ENCODE results near the gene PTPRC.

PTPRC gene

GRCh38 chr1:198711837-198712236, 73.0 kb downstream of the PTPRC start:
- Histone ChIP-seq H3K9me3 (no peaks in the 10 kb centered on the region), H3K4me3 (no peak overlapping the region), H3K27ac (no peak overlapping the region), H3K4me1 (no peaks in the 10 kb centered on the region), H3K36me3 (no peaks in the 10 kb centered on the region), H3K27me3 (no peaks in the 10 kb centered on the region)
- intact Hi-C loops (cut with DNase I; ENCODE audit: low total_unique reads) = no loop called here
- DNase-seq = no peak
- no peak for TF ChIP-seq CTCF (IDR thresholded peaks at IDR 0.05)

GRCh38 chr1:198713081-198713480, 74.2 kb downstream of the PTPRC start:
- Histone ChIP-seq H3K36me3 (no peaks in the 10 kb centered on the region), H3K4me1 (no peaks in the 10 kb centered on the region), H3K4me3 (no peak overlapping the region), H3K27me3 (no peaks in the 10 kb centered on the region), H3K9me3 (no peaks in the 10 kb centered on the region), H3K27ac (no peak overlapping the region)
- intact Hi-C loops (cut with DNase I; ENCODE audit: low total_unique reads) = no loop called here
- TF ChIP-seq CTCF (IDR thresholded peaks at IDR 0.05) = no peak
- DNase-seq = no peak

GRCh38 chr1:198714271-198714670, 75.4 kb downstream of the PTPRC start:
- H3K9me3 ChIP-seq = no peaks in the 10 kb centered on the region
- DNase-seq = no peak
- H3K27ac ChIP-seq = no peak overlapping the region
- no peaks in the 10 kb centered on the region for H3K36me3 ChIP-seq
- no peak for TF ChIP-seq CTCF (IDR thresholded peaks at IDR 0.05)
- intact Hi-C loops (cut with DNase I; ENCODE audit: low total_unique reads) = no loop called here
- H3K27me3 ChIP-seq = no peaks in the 10 kb centered on the region
- no peak overlapping the region for H3K4me3 ChIP-seq
- no peaks in the 10 kb centered on the region for H3K4me1 ChIP-seq

GRCh38 chr1:198716051-198716450, 77.2 kb downstream of the PTPRC start:
- intact Hi-C loops (cut with DNase I; ENCODE audit: low total_unique reads) = no loop called here
- no peak overlapping the region for H3K4me3 ChIP-seq
- no peaks in the 10 kb centered on the region for H3K27me3 ChIP-seq
- H3K4me1 ChIP-seq = no peaks in the 10 kb centered on the region
- no peak overlapping the region for H3K27ac ChIP-seq
- TF ChIP-seq CTCF (IDR thresholded peaks at IDR 0.05) = no peak
- H3K36me3 ChIP-seq = no peaks in the 10 kb centered on the region
- H3K9me3 ChIP-seq = no peaks in the 10 kb centered on the region
- no peak for DNase-seq

- H3K36me3 ChIP-seq = no peaks in the 10 kb centered on the region
- no peak overlapping the region for H3K27ac ChIP-seq
- no peaks in the 10 kb centered on the region for H3K4me1 ChIP-seq
- H3K27me3 ChIP-seq = no peaks in the 10 kb centered on the region
- H3K9me3 ChIP-seq = no peaks in the 10 kb centered on the region
- no peak for TF ChIP-seq CTCF (IDR thresholded peaks at IDR 0.05)
- DNase-seq = no peak
- intact Hi-C loops (cut with DNase I; ENCODE audit: low total_unique reads) = no loop called here
- H3K4me3 ChIP-seq = no peak overlapping the region
These were observed 78.7 kb downstream of the PTPRC start for GRCh38 chr1:198717510-198717909.

- DNase-seq = no peak
- H3K4me1 ChIP-seq = no peaks in the 10 kb centered on the region
- TF ChIP-seq CTCF (IDR thresholded peaks at IDR 0.05) = no peak
- H3K9me3 ChIP-seq = no peaks in the 10 kb centered on the region
- H3K27me3 ChIP-seq = no peaks in the 10 kb centered on the region
- H3K4me3 ChIP-seq = no peak overlapping the region
- no peak overlapping the region for H3K27ac ChIP-seq
- intact Hi-C loops (cut with DNase I; ENCODE audit: low total_unique reads) = no loop called here
- no peaks in the 10 kb centered on the region for H3K36me3 ChIP-seq
These were observed 84.3 kb downstream of the PTPRC start for GRCh38 chr1:198723127-198723526.
